Measurements from ENCODE around the gene CAMKK1. TPM values are rescaled to one million over a fixed set of nuclear protein-coding genes. Genes with fewer than 3 reads are reported as not detected.

Gene CAMKK1
- total RNA-seq, 1 experiment from 2014 or later = 10.1 TPM

DNA sequence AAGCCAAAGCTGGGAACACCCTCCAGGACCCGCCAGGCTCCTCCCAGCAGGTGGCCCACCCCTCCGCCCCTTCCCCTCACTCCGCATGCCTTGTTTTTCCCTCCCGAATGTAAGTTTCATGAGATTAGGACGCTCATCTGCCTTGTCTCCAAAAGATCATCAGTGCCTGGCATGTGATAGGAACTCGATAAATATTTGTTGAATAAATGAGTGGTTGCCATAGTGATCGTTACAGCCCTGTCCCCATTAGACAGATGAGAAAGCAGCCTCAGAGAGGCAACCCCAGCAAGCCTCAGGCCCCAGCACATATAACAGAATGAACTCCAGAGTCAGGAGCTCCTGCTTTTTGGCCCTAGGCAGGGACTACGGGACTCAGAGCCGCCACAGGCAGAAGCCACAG is 5.0 kb downstream of the CAMKK1 start:
- Histone ChIP-seq H3K9me2 (replicated peaks; ENCODE audit: low read length) (no peaks in the 10 kb centered on the region), H3K4me2 (ENCODE audit: low read length) (peak overlapping the region; percentile 69), H3K4me1 (ENCODE audit: insufficient read depth, low read length) (peaks cover 47% of the 10 kb centered on the region), H3K36me3 (ENCODE audit: low read depth, low read length) (no peaks in the 10 kb centered on the region; the same call in 1 of the 2 replicates), H3F3A (ENCODE audit: low read length, unreplicated experiment) (no peaks in the 10 kb centered on the region), H3K27ac (ENCODE audit: low read length) (peak overlapping the region; percentile 81), H3K79me2 (ENCODE audit: low read length) (peaks cover 45% of the 10 kb centered on the region), H2AFZ (ENCODE audit: low read length) (peak overlapping the region; percentile 81; the same call in 1 of the 2 replicates), H3K27me3 (ENCODE audit: low read length) (no peaks in the 10 kb centered on the region), H4K20me1 (ENCODE audit: low read length) (no peaks in the 10 kb centered on the region), H3K4me3 (ENCODE audit: low read length) (peak overlapping the region; percentile 40; the same call in 1 of the 2 replicates), H3K9me3 (ENCODE audit: low read length) (no peaks in the 10 kb centered on the region), H3K9ac (ENCODE audit: low read length) (peak overlapping the region; percentile 61)
- intact Hi-C loops (cut with micrococcal nuclease) = no loop called here
- no TSS peak for BruUV-seq (replicated peaks)
- ChIA-PET CTCF (no interaction called here), POLR2A (ENCODE audit: unreplicated experiment) (no interaction called here)
- DNase-seq = no peak
- TF ChIP-seq, protein P1, sequence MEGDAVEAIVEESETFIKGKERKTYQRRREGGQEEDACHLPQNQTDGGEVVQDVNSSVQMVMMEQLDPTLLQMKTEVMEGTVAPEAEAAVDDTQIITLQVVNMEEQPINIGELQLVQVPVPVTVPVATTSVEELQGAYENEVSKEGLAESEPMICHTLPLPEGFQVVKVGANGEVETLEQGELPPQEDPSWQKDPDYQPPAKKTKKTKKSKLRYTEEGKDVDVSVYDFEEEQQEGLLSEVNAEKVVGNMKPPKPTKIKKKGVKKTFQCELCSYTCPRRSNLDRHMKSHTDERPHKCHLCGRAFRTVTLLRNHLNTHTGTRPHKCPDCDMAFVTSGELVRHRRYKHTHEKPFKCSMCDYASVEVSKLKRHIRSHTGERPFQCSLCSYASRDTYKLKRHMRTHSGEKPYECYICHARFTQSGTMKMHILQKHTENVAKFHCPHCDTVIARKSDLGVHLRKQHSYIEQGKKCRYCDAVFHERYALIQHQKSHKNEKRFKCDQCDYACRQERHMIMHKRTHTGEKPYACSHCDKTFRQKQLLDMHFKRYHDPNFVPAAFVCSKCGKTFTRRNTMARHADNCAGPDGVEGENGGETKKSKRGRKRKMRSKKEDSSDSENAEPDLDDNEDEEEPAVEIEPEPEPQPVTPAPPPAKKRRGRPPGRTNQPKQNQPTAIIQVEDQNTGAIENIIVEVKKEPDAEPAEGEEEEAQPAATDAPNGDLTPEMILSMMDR (conservative IDR thresholded peaks at IDR 0.05; ENCODE audit: low read depth, low read length) = no peak
- TF ChIP-seq EZH2 (IDR thresholded peaks at IDR 0.05; ENCODE audit: low read length, unreplicated experiment) = no peak
- no peak for TF ChIP-seq EZH2phosphoT487 (IDR thresholded peaks at IDR 0.05; ENCODE audit: borderline replicate concordance, low read length)
- no peak for ATAC-seq

DNA sequence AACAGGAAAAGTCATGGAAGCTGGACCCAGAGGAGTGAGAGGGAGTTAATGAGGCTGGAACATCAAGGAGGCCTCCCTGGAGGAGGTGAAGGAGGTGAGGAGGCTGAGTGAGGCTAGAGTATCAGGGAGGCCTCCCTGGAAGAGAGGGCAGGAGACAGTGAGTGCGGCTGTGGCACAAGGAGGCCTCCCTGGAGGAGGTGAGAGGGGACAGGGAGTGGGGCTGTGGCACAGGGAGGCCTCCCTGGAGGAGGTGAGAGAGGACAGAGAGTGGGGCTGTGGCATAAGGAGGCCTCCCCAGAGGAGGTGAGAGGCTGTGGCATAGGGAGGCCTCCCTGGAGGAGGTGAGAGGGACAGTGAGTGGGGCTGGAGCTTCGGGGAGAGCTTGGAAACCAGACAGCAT is 5.5 kb downstream of the CAMKK1 start:
- Histone ChIP-seq H3K4me3 (ENCODE audit: low read length) (no peak overlapping the region), H3K9me3 (ENCODE audit: low read length) (no peaks in the 10 kb centered on the region), H3K9me2 (replicated peaks; ENCODE audit: low read length) (no peaks in the 10 kb centered on the region), H2AFZ (ENCODE audit: low read length) (no peak overlapping the region), H3K36me3 (ENCODE audit: low read depth, low read length) (no peaks in the 10 kb centered on the region; the same call in 1 of the 2 replicates), H3K79me2 (ENCODE audit: low read length) (peaks cover 45% of the 10 kb centered on the region), H3K4me1 (ENCODE audit: insufficient read depth, low read length) (peaks cover 47% of the 10 kb centered on the region), H3K9ac (ENCODE audit: low read length) (no peak overlapping the region), H3K27ac (ENCODE audit: low read length) (peak overlapping the region; percentile 81; the same call in 1 of the 2 replicates), H3F3A (ENCODE audit: low read length, unreplicated experiment) (no peaks in the 10 kb centered on the region), H3K27me3 (ENCODE audit: low read length) (no peaks in the 10 kb centered on the region), H3K4me2 (ENCODE audit: low read length) (0 out of 2 replicates have a peak overlapping the region, but pooled peaks have one; percentile 69), H4K20me1 (ENCODE audit: low read length) (no peaks in the 10 kb centered on the region)
- TF ChIP-seq EZH2 (IDR thresholded peaks at IDR 0.05; ENCODE audit: low read length, unreplicated experiment) = no peak
- TF ChIP-seq, protein P1 (conservative IDR thresholded peaks at IDR 0.05; ENCODE audit: low read depth, low read length) = no peak
- no peak for TF ChIP-seq EZH2phosphoT487 (IDR thresholded peaks at IDR 0.05; ENCODE audit: borderline replicate concordance, low read length)
- CTCF ChIA-PET = no interaction called here
- BruUV-seq (replicated peaks) = no TSS peak
- no peak for DNase-seq
- no peak for ATAC-seq
- intact Hi-C loops (cut with micrococcal nuclease) = no loop called here
- POLR2A ChIA-PET (ENCODE audit: unreplicated experiment) = no interaction called here

DNA sequence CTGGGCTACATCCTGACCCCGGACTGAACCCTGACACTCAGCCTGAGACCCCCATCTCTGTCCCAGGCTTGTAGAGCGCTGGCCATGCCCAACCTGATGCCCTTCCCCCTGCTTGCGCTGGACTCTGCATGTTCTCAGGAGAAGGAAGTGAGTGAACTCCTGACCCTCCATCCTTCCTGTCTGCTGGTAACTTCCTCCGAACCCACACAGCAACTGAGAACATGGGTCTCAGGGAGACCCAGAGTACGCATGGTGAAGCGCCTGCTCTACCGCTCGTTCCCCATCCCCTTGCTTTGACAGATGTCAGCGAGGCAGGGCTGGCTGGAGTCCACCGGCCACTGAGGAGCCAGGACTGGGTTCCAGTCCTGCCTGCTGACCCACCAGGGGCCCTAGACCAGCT is 6.1 kb downstream of the CAMKK1 start:
- Histone ChIP-seq H2AFZ (ENCODE audit: low read length) (no peak overlapping the region), H3F3A (ENCODE audit: low read length, unreplicated experiment) (no peaks in the 10 kb centered on the region), H3K27me3 (ENCODE audit: low read length) (no peaks in the 10 kb centered on the region), H3K9ac (ENCODE audit: low read length) (no peak overlapping the region), H3K79me2 (ENCODE audit: low read length) (peaks cover 45% of the 10 kb centered on the region), H3K9me2 (replicated peaks; ENCODE audit: low read length) (no peaks in the 10 kb centered on the region), H3K4me2 (ENCODE audit: low read length) (no peak overlapping the region), H3K36me3 (ENCODE audit: low read depth, low read length) (no peaks in the 10 kb centered on the region; the same call in 1 of the 2 replicates), H3K4me1 (ENCODE audit: insufficient read depth, low read length) (peaks cover 45% of the 10 kb centered on the region), H3K9me3 (ENCODE audit: low read length) (no peaks in the 10 kb centered on the region), H4K20me1 (ENCODE audit: low read length) (no peaks in the 10 kb centered on the region), H3K4me3 (ENCODE audit: low read length) (no peak overlapping the region), H3K27ac (ENCODE audit: low read length) (no peak overlapping the region)
- ATAC-seq = no peak
- no TSS peak for BruUV-seq (replicated peaks)
- ChIA-PET POLR2A (ENCODE audit: unreplicated experiment) (no interaction called here), CTCF (no interaction called here)
- intact Hi-C loops (cut with micrococcal nuclease) = no loop called here
- TF ChIP-seq EZH2 (IDR thresholded peaks at IDR 0.05; ENCODE audit: low read length, unreplicated experiment) (no peak), EZH2phosphoT487 (IDR thresholded peaks at IDR 0.05; ENCODE audit: borderline replicate concordance, low read length) (no peak)
- TF ChIP-seq, protein P1 (conservative IDR thresholded peaks at IDR 0.05; ENCODE audit: low read depth, low read length) = no peak
- DNase-seq = no peak

Measured in PC-3 (cell line).